GM23248 (cell line): ENCODE measurements around the gene CDHR1. TPM values are rescaled to one million over a fixed set of nuclear protein-coding genes. Genes with fewer than 3 reads are reported as not detected.

Experiments used
- DNase-seq: peaks from one replicate; pipeline ENCODE4 v3.0.0-alpha.2; 2015
- H2AFZ ChIP-seq: fragments of 200-600 bp; sonication (generic); 2 replicates; pipeline ENCODE4 v1.6.1; 2016; ENCODE audit warnings: antibody characterized with exemption
- H3F3A ChIP-seq: fragments of 200-600 bp; sonication (generic); 2 replicates; pipeline ENCODE4 v1.6.1; 2016; ENCODE audit warnings: mild to moderate bottlenecking, antibody characterized with exemption, mixed run types; ENCODE audit not compliant: insufficient read depth
- H3K27ac ChIP-seq: fragments of 200-600 bp; sonication (generic); 2 replicates; pipeline ENCODE4 v1.5.1; 2016; ENCODE audit warnings: mild to moderate bottlenecking
- H3K27me3 ChIP-seq: fragments of 200-600 bp; sonication (generic); replicated peaks from 2 replicates; pipeline ENCODE4 v1.6.1; 2016; ENCODE audit warnings: mild to moderate bottlenecking; ENCODE audit not compliant: insufficient read depth
- H3K36me3 ChIP-seq: fragments of 200-600 bp; sonication (generic); 2 replicates; pipeline ENCODE4 v1.6.1; 2016; ENCODE audit warnings: low read depth, mild to moderate bottlenecking
- H3K4me1 ChIP-seq: fragments of 200-600 bp; sonication (generic); 2 replicates; pipeline ENCODE4 v1.6.1; 2016; ENCODE audit warnings: mild to moderate bottlenecking; ENCODE audit not compliant: insufficient read depth
- H3K4me2 ChIP-seq: fragments of 200-600 bp; sonication (generic); one replicate; pipeline ENCODE4 v1.6.1; 2016; ENCODE audit warnings: mild to moderate bottlenecking; ENCODE audit not compliant: unreplicated experiment
- H3K4me3 ChIP-seq: fragments of 200-600 bp; sonication (generic); 2 replicates; pipeline ENCODE4 v1.5.1; 2016; ENCODE audit warnings: mild to moderate bottlenecking
- H3K79me2 ChIP-seq: fragments of 200-600 bp; sonication (generic); 2 replicates; pipeline ENCODE4 v1.6.1; 2016; ENCODE audit warnings: mild to moderate bottlenecking; ENCODE audit not compliant: insufficient read depth
- H3K9ac ChIP-seq: fragments of 200-600 bp; sonication (generic); 2 replicates; pipeline ENCODE4 v1.6.1; 2016; ENCODE audit warnings: mild to moderate bottlenecking
- H3K9me2 ChIP-seq: fragments of 200-600 bp; sonication (generic); 2 replicates; pipeline ENCODE4 v1.6.1; 2016; ENCODE audit warnings: mixed run types, mild to moderate bottlenecking, moderate library complexity; ENCODE audit not compliant: insufficient read depth
- H3K9me3 ChIP-seq: fragments of 200-600 bp; sonication (generic); one replicate; pipeline ENCODE4 v1.6.1; 2017; ENCODE audit warnings: low read depth
- H4K20me1 ChIP-seq: fragments of 200-600 bp; sonication (generic); 2 replicates; pipeline ENCODE4 v1.6.0; 2016; ENCODE audit not compliant: insufficient read depth
- EZH2 ChIP-seq: fragments of 200-600 bp; sonication (generic); IDR thresholded peaks from 2 replicates; pipeline ENCODE4 v1.6.1; 2018; ENCODE audit warnings: antibody characterized with exemption, mild to moderate bottlenecking; ENCODE audit not compliant: insufficient read depth, poor library complexity, severe bottlenecking
- EZH2phosphoT487 ChIP-seq: fragments of 200-600 bp; sonication (generic); IDR thresholded peaks from 2 replicates; pipeline ENCODE4 v1.6.1; 2018; ENCODE audit warnings: antibody characterized with exemption, moderate library complexity, mild to moderate bottlenecking, low read depth; ENCODE audit not compliant: insufficient read depth
- WGBS, 2 experiments: methylation state at CpG; one replicate each; pipeline ENCODE4 v1.1.6; 2015 to 2017; ENCODE audit warnings: low lambda C conversion rate in 2 of 2, low coverage in 1 of 2; ENCODE audit errors: missing lambda C conversion rate in 2 of 2; 5-methylcytosine and 5-hydroxymethylcytosine counted together
- in situ Hi-C: fragments of 300-500 bp; cut with MboI; formaldehyde crosslinking; loops from 2 replicates; pipeline ENCODE4 v1.15.0; 2020
- polyA plus RNA-seq: library from polyadenylated mRNA; unstranded; fragments of >200 nt; fragmentation: Nextera tagmentation; extraction: Ambion mirVana; gene quantifications from 2 replicates; pipeline ENCODE4 v1.2.1, GENCODE V29; 2016
- total RNA-seq: library from RNA; depleted of rRNA; stranded (reverse); fragments of >200 nt; shearing (Covaris generic); gene quantifications from 2 replicates; pipeline ENCODE4 v1.2.3, GENCODE V29; 2014

The CDHR1 gene
- total and polyA plus RNA-seq, 2 experiments from 2014 or later: not detected

- no peak for DNase-seq
- in situ Hi-C loops: no loop called here
- no peaks in the 10 kb centered on the region for H3K4me1 ChIP-seq
- H3K4me2 ChIP-seq: no peak within 1 kb of the TSS
- H3F3A ChIP-seq: no peaks in the 10 kb centered on the region
- H3K9me2 ChIP-seq: no peaks in the 10 kb centered on the region
- no peaks in the 10 kb centered on the region for H3K36me3 ChIP-seq
- H3K4me3 ChIP-seq: no peak within 1 kb of the TSS
- H2AFZ ChIP-seq: no peak within 1 kb of the TSS
- H3K9ac ChIP-seq: no peak within 1 kb of the TSS
- H3K9me3 ChIP-seq: no peaks in the 10 kb centered on the region
- no peak within 1 kb of the TSS for H3K27ac ChIP-seq
- no peaks in the 10 kb centered on the region for H3K79me2 ChIP-seq
- H4K20me1 ChIP-seq: no peaks in the 10 kb centered on the region
- H3K27me3 ChIP-seq: peaks cover 27% of the 10 kb centered on the region; the same call in 1 of the 2 replicates
- 48 to 50% methylated on average over 12 to 13 of the region's 13 CpGs for WGBS, 2 experiments
- no peak for TF ChIP-seq EZH2phosphoT487
- TF ChIP-seq EZH2: no peak
These were observed 47.0 kb downstream of the CDHR1 start, which contains the start of gene LRIT1 for GRCh38 chr10:84241185-84241790. LRIT1 (minus strand) TSS chr10:84241546; CDS start chr10:84241439, 107 bp downstream.

DNA sequence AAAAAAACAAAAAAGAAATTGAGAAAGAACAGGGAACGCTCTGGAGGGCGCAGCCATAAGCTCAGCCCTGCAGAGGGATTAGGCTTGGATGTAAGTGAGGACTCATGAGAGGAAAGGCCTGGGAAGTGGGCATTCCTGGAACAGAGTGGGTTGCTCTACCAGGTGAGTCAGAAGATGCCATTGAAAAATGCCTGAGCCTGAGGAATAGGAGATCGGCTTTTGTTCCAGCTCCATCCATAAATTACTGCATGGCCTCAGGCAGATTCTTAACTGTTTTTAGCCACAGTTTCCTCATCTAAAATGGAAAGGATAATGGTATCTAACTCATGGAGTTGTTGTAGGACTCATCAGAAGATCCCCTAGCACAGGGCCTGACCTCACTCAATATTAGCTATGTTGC is 49.4 kb downstream of the CDHR1 start:
- H3K9me3 ChIP-seq: no peaks in the 10 kb centered on the region
- H3K27ac ChIP-seq: no peak overlapping the region
- H3K36me3 ChIP-seq: no peaks in the 10 kb centered on the region
- H3K79me2 ChIP-seq: no peaks in the 10 kb centered on the region
- no peak overlapping the region for H2AFZ ChIP-seq
- no peak for DNase-seq
- no peaks in the 10 kb centered on the region for H3K9me2 ChIP-seq
- H3K4me1 ChIP-seq: no peaks in the 10 kb centered on the region
- TF ChIP-seq EZH2 (no peak), EZH2phosphoT487 (no peak)
- in situ Hi-C loops: no loop called here
- H3K27me3 ChIP-seq: peaks cover 16% of the 10 kb centered on the region; the same call in 1 of the 2 replicates
- no peaks in the 10 kb centered on the region for H3F3A ChIP-seq
- no peak overlapping the region for H3K4me2 ChIP-seq
- no peak overlapping the region for H3K4me3 ChIP-seq
- H3K9ac ChIP-seq: no peak overlapping the region
- 69 to 77% methylated on average over 3 of the region's 3 CpGs for WGBS, 2 experiments
- no peaks in the 10 kb centered on the region for H4K20me1 ChIP-seq

- no peaks in the 10 kb centered on the region for H3K36me3 ChIP-seq
- H3K4me2 ChIP-seq: no peak within 1 kb of the TSS
- H2AFZ ChIP-seq: no peak within 1 kb of the TSS
- H3K27me3 ChIP-seq: 0 out of 2 replicates have a peak, but pooled peaks cover 12% of the 10 kb centered on the region
- no peaks in the 10 kb centered on the region for H3K9me3 ChIP-seq
- in situ Hi-C loops: no loop called here
- 2 to 5% methylated on average over 9 of the region's 9 CpGs for WGBS, 2 experiments
- H3K9me2 ChIP-seq: no peaks in the 10 kb centered on the region
- H3F3A ChIP-seq: no peaks in the 10 kb centered on the region
- no peaks in the 10 kb centered on the region for H4K20me1 ChIP-seq
- TF ChIP-seq EZH2 (no peak), EZH2phosphoT487 (no peak)
- no peaks in the 10 kb centered on the region for H3K79me2 ChIP-seq
- no peak within 1 kb of the TSS for H3K4me3 ChIP-seq
- H3K9ac ChIP-seq: no peak within 1 kb of the TSS
- no peaks in the 10 kb centered on the region for H3K4me1 ChIP-seq
- no peak within 1 kb of the TSS for H3K27ac ChIP-seq
- no peak for DNase-seq
These were observed 50.4 kb downstream of the CDHR1 start, which contains the start of gene RGR for GRCh38 chr10:84244651-84245270. RGR (plus strand) TSS chr10:84245053; CDS start chr10:84245091, 38 bp downstream.

DNA sequence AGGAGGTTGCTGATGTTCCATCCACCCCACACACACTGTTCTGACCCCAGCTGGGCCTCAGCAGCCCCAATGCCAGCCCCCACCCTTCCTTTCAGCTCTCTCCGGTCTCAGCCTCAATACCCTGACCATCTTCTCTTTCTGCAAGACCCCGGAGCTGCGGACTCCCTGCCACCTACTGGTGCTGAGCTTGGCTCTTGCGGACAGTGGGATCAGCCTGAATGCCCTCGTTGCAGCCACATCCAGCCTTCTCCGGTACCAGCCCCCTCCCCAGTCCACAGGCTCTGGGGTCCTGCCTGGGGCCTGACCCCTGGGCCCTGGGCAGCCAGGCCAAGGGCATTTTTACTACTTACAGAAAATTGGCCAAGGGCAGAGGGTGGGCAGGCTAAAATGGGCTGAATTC is 53.2 kb downstream of the CDHR1 start:
- H3K4me1 ChIP-seq: no peaks in the 10 kb centered on the region
- no peaks in the 10 kb centered on the region for H3K79me2 ChIP-seq
- TF ChIP-seq EZH2: no peak
- no peak for TF ChIP-seq EZH2phosphoT487
- H3K36me3 ChIP-seq: no peaks in the 10 kb centered on the region
- no peaks in the 10 kb centered on the region for H3K9me3 ChIP-seq
- no peak overlapping the region for H3K4me2 ChIP-seq
- H2AFZ ChIP-seq: no peak overlapping the region
- H4K20me1 ChIP-seq: no peaks in the 10 kb centered on the region
- no peaks in the 10 kb centered on the region for H3F3A ChIP-seq
- no peaks in the 10 kb centered on the region for H3K9me2 ChIP-seq
- H3K27me3 ChIP-seq: 0 out of 2 replicates have a peak, but pooled peaks cover 12% of the 10 kb centered on the region
- no peak overlapping the region for H3K9ac ChIP-seq
- no peak for DNase-seq
- H3K27ac ChIP-seq: no peak overlapping the region
- in situ Hi-C loops: no loop called here
- H3K4me3 ChIP-seq: no peak overlapping the region
- 51 to 61% methylated on average over 6 of the region's 6 CpGs for WGBS, 2 experiments
